DMS79 (cell line): ENCODE measurements around the gene CFAP70.

ENCODE experiments used
- DNase-seq: peaks from one replicate; lab custom pipeline; 2025; lab: John Stamatoyannopoulos, UW

The CFAP70 gene

GRCh38 chr10:73215749-73216148 is 142.9 kb downstream of the CFAP70 start:
- DNase-seq = no peak

GRCh38 chr10:73211106-73211811 is 147.4 kb downstream of the CFAP70 start:
- no peak for DNase-seq

- DNase-seq = no peak
These were observed 148.1 kb downstream of the CFAP70 start for GRCh38 chr10:73210395-73211105.

GRCh38 chr10:73209705-73210104 is 149.0 kb downstream of the CFAP70 start:
- no peak for DNase-seq

- DNase-seq = no peak
These were observed 150.8 kb downstream of the CFAP70 start for GRCh38 chr10:73207883-73208282.

- DNase-seq = no peak
These were observed 152.3 kb downstream of the CFAP70 start for GRCh38 chr10:73206385-73206784.

- no peak for DNase-seq
These were observed 152.8 kb downstream of the CFAP70 start for GRCh38 chr10:73205890-73206289.

- no peak for DNase-seq
These were observed 153.6 kb downstream of the CFAP70 start for GRCh38 chr10:73205081-73205480.
